Activated CD8-positive, alpha-beta memory T cell treated with anti-CD3 and anti-CD28 coated beads, Interleukin-2, amount 50 U/mL, for 24 hours (primary cell): Measurements from ENCODE around the gene VRK3.
"Not testable (repeated sequence)": the region's sequence is repeated elsewhere in the genome, so short reads cannot be mapped to it uniquely, and the experiment has no call there.

ENCODE experiments used
- DNase-seq: peaks from one replicate; pipeline ENCODE4 v3.0.0-alpha.2; 2020; ENCODE audit errors: extremely low read depth

VRK3 gene, protein sequence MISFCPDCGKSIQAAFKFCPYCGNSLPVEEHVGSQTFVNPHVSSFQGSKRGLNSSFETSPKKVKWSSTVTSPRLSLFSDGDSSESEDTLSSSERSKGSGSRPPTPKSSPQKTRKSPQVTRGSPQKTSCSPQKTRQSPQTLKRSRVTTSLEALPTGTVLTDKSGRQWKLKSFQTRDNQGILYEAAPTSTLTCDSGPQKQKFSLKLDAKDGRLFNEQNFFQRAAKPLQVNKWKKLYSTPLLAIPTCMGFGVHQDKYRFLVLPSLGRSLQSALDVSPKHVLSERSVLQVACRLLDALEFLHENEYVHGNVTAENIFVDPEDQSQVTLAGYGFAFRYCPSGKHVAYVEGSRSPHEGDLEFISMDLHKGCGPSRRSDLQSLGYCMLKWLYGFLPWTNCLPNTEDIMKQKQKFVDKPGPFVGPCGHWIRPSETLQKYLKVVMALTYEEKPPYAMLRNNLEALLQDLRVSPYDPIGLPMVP

GRCh38 chr19:50025022-50025793 is at the start of gene VRK3:
TSS of gene VRK3 (minus strand) at chr19:50025372. CDS start at chr19:50016162, 9,210 bp downstream.
- peak; percentile 99 for DNase-seq

DNA sequence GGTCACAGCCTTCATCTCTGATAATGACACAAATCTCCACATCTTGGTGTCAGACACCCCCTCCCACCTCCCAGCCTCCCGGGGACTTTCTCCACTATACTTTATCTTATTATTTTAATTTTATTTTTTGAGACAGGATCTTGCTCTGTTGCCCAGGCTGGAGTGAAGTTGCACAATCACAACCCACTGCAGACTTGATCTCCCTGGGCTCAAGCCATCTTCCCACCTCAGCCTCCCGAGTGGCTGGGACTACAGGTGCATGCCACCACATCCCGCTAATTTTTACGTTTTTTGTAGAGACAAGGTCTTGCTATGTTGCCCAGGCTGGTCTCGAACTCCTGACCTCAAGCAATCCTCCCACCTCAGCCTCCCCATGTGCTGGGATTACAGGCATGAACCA is 43.2 kb upstream of the VRK3 start:
- not testable (repeated sequence) for DNase-seq

- no peak for DNase-seq
Observed at GRCh38 chr19:50067575-50067974, 42.4 kb upstream of the VRK3 start.

DNA sequence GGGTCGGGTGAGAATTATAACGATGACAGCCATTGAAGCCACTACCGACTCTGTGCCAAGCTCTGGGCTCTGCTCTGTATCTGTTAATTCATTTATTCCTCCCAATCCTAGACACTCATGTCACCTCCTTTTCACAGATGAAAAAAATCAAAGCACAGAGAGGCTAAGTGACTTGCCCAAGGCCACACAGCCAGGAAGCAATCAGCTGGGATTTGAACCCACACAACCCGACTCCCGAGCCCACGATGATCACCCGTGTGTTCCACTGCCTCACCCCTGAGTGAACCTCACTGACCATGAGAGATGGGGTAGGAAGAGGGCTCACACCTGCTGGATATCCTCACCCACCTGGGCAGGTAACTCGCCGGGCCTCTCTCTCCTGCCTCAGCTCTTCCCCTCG is 40.8 kb upstream of the VRK3 start:
- no peak for DNase-seq

GRCh38 chr19:50061650-50062049 is 36.5 kb upstream of the VRK3 start:
- DNase-seq, result no peak

GRCh38 chr19:50060107-50060506 is 34.9 kb upstream of the VRK3 start:
- DNase-seq, result no peak

GRCh38 chr19:50059045-50059444 is 33.9 kb upstream of the VRK3 start:
- no peak for DNase-seq

- no peak for DNase-seq
Observed at GRCh38 chr19:50058425-50058824, 33.3 kb upstream of the VRK3 start.

GRCh38 chr19:50053119-50053518 is 27.9 kb upstream of the VRK3 start:
- no peak for DNase-seq

DNA sequence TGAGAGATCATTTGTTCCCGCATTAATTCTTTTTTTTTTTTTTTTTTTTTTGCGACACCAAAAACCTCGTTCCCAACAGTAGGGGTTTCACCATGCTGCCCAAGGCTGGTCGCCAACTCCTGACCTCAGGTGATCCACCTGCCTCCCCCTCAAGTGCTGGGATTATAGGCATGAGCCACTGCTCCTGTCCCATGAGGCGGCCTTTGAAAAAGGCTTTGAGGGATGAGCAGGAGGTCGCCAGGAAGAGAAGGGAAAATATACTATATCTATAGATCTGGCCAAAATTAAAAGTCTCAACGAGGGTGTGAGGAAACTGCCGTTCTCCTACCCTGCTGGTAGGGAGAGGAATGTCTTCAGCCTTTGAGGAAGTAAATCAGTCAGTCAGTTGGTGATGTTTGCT is 26.8 kb upstream of the VRK3 start:
- no peak for DNase-seq

DNA sequence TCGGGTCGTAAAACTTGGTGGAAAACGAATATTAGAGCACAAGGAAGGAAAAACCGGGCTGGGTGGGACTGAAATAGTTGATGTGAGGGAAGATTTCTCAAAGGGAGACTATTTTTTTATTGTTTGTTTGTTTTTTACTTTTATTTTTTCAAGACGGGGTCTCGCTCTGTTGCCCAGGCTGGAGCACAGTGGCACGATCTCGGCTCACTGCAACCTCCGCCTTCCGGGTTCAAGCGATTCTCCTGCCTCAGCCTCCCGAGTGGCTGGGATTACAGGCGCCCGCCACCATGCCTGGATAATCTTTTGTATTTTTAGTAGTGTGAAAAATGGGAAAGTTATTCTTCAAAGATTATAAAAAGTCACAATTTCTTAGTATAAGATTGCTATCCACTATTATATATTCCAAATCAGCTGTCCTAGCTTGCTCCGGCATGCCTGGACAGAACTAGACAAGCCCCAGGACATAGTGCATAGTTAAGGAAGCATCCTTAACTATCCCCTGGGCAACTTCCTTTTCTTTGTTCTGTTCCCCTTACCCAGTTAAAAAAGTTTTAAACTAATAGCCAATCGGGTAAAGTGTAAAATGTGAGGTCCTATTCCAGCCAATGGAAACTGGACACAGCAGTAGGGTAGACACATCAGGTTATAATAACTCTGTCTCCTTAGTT is 26.2 kb upstream of the VRK3 start:
- not testable (repeated sequence) for DNase-seq

DNA sequence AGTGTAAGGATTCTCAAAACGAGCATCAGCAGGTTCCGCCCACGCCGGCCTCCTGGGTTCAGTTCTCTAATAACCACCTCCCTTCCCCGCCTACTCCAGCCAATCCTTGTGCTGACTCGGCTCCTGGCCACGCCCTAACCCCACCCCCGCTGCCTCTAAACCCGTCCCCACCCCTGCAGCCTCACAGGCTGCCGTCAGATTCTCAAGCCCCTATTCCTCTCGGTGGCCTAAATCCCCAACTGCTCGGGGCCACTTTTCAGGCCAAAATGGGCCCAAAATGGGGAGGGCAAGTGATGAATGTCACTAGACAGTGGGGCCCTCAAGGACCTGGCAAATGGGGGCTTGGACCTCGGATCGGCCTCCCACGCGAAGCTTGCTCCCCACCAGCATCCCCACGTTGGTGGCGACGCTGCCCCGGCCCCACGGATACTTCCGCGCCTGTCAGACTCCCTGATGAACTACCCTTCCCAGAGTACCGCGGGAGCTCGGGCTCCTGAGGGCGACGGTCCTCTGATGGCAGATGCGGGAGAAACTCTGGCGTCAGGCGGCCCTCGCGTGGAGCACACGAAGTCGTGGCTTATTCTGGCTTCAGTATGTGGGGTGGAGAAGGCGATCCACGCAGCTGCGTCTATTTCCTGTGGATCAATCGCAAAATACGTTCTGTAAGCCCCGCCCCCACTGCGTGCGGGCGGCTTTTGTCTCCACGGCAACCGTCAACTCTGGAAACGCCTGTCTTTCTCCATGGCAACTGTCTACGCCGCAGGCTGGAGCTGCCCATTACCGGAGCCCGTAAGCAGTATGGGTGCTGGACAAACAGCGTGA is 25.4 kb upstream of the VRK3 start:
- DNase-seq, result peak; percentile 59

DNA sequence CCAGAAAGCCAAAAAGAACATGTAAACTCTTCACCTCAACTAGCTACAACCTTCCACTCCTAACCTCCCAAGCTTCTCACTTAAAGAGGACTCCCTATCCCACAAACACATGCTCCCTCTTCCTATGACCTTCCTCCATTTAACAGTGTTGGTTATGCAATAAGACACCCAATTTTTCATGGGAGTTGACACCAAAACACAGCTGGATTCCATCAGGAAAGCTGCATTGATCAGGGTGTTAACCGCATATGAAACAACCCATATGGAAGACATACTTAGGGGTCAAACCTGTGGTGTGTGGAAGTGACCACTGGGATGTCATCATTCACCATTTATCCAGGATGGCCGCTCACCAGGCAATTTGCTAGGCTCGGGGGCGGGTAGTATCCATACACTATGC is 22.5 kb upstream of the VRK3 start:
- DNase-seq, result no peak

- DNase-seq, result peak; percentile 19
Observed at GRCh38 chr19:50046649-50047503, 21.7 kb upstream of the VRK3 start.

- no peak for DNase-seq
Observed at GRCh38 chr19:50044922-50045321, 19.8 kb upstream of the VRK3 start.

GRCh38 chr19:50043967-50044366 is 18.8 kb upstream of the VRK3 start:
- no peak for DNase-seq

- DNase-seq, result no peak
Observed at GRCh38 chr19:50042363-50043024, 17.3 kb upstream of the VRK3 start.

DNA sequence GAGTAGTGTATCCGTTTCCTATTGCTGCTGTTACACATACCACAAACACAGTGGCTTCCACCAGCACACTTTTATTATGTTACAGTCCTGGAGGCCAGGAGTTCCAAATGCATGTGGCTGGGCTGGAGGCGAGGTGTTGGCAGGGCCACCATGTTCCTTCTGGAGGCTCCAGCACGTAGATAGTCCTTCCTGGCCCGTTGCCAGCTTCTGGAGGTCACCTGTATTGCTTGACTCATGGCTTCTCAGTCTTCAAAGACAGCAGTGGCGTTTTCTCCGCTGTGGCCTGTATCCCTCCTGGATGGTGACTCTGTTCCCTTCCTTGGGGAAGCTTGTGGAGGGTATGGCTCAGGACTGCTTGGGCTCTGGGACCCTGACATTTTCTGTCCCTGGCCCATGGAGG is 15.8 kb upstream of the VRK3 start:
- DNase-seq, result no peak

GRCh38 chr19:50039968-50040367 is 14.8 kb upstream of the VRK3 start:
- DNase-seq, result no peak

GRCh38 chr19:50036908-50037307 is 11.7 kb upstream of the VRK3 start:
- DNase-seq, result no peak
